Activated CD4-positive, alpha-beta T cell treated with anti-CD3 and anti-CD28 coated beads for 36 hours (primary cell): ENCODE measurements around the gene DNASE1. TPM values are rescaled to one million over a fixed set of nuclear protein-coding genes. Genes with fewer than 3 reads are reported as not detected.
A peak's percentile ranks its signal among the peaks of the same experiment; 100 is the strongest.

ENCODE experiments used
- ATAC-seq: fragments of 200-7000 bp; cut with Tn5 transposase; one replicate; pipeline ENCODE4 v1.10.0; 2021; ENCODE audit warnings: mild to moderate bottlenecking, moderate library complexity
- CTCF ChIA-PET: fragments of 350-600 bp; sonication (Branson Sonifier 250); formaldehyde crosslinking; loops from one replicate; lab custom pipeline; 2021; ENCODE audit warnings: antibody characterized with exemption; lab: Charles Lee
- POLR2A ChIA-PET: fragments of 350-600 bp; sonication (Branson Sonifier 250); formaldehyde crosslinking; loops from one replicate; lab custom pipeline; 2021; ENCODE audit warnings: antibody characterized with exemption, inconsistent platforms; lab: Charles Lee
- DNase-seq: peaks from one replicate; pipeline ENCODE4 v3.0.0-alpha.2; 2020
- H3K27ac Mint-ChIP-seq: one replicate; pipeline ENCODE4 v1.8.0; 2021; ENCODE audit warnings: mixed read lengths
- H3K27me3 Mint-ChIP-seq: one replicate; pipeline ENCODE4 v1.8.0; 2021; ENCODE audit warnings: mixed read lengths
- H3K36me3 Mint-ChIP-seq: one replicate; pipeline ENCODE4 v1.8.0; 2021; ENCODE audit warnings: low read depth, mixed read lengths
- H3K4me1 Mint-ChIP-seq: one replicate; pipeline ENCODE4 v1.8.0; 2021; ENCODE audit warnings: mixed read lengths
- H3K4me3 Mint-ChIP-seq: one replicate; pipeline ENCODE4 v1.8.0; 2021; ENCODE audit warnings: mild to moderate bottlenecking, moderate library complexity, mixed read lengths
- H3K9me3 Mint-ChIP-seq: one replicate; pipeline ENCODE4 v1.8.0; 2021; ENCODE audit warnings: low read depth, mixed read lengths
- intact Hi-C, 2 experiments: fragments of 100-400 bp; cut with DNase I in 1 of 2; cut with micrococcal nuclease in 1 of 2; formaldehyde crosslinking; loops; one replicate each; pipeline versions ENCODE4 v1.14.2 to v1.15.1; 2022 to 2024; cut with DNase I, micrococcal nuclease
- total RNA-seq, 2 experiments: library from RNA; stranded (reverse); gene quantifications; one replicate each; pipeline ENCODE4 v1.2.3, GENCODE V29; 2021

The DNASE1 gene
- total RNA-seq, 2 experiments from 2014 or later: 10.1 to 11.3 TPM

DNA sequence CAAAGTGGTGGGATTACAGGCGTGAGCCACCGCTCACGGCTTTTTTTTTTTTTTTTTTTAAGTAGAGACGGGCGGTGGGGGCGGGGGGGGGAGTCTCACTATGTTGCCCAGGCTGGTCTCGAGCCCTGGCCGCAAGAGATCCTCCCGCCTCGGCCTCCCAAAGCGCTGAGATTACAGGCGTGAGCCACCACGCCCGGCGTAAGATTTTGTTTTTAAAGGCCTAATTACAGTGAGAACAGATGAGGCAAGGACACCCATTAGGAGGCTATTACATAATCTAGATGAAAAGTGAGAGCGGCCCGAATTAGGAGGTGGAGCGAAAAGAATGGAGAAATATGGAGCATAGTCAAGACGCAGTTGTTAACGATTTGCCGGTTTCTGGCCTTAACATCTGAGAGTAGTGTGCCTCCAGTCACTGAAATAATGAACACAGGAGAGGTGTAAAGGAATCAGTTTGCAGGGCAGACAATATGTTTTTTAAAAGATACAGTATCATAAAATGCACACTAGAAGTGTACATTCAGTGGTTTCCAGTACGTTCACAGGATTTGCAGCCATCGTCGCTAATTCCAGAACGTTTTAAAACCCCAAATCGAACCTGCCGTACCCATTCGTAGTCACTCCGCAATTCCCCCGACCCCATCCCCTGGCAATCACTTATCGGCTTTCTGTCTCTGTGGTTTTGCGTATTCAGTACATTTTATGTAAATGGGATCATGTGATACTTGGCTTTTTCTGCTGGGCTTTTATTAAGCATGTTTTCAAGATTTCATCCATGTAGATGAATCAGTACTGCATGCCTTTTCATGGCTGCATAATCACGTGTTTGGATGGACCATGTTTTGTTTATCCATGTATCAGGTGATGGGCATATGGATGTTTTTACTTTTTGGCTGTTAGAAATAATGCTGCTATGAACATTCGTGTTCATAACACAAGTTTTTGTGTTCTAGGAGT, 41.7 kb upstream of the DNASE1 start:
- ChIA-PET CTCF (interaction anchor here (0.6 kb wide), 1 partner anchor 162 kb away, joined by 5 read pairs; no protein-coding TSS in a partner anchor), POLR2A (interaction anchor here (0.6 kb wide), 2 partner anchors 13 to 87 kb away, joined by 3 read pairs; no protein-coding TSS in a partner anchor)
- Mint-ChIP-seq H3K27ac (peak overlapping the region; percentile 47), H3K27me3 (no peaks in the 10 kb centered on the region), H3K9me3 (no peaks in the 10 kb centered on the region), H3K4me3 (peak overlapping the region; percentile 100), H3K36me3 (peaks cover 23% of the 10 kb centered on the region), H3K4me1 (peaks cover 39% of the 10 kb centered on the region)
- DNase-seq: no peak
- no peak for ATAC-seq
- intact Hi-C loops: loop anchor here (5.0 to 10.0 kb wide), 4 partner anchors 35 to 570 kb away; partner anchors contain the start of gene NLRC3 (in 1 of the 2)

GRCh38 chr16:3618769-3619141, 35.7 kb upstream of the DNASE1 start:
- Mint-ChIP-seq H3K27me3 (no peaks in the 10 kb centered on the region), H3K9me3 (no peaks in the 10 kb centered on the region), H3K4me3 (no peak overlapping the region), H3K36me3 (peaks cover 14% of the 10 kb centered on the region), H3K27ac (peak overlapping the region; percentile 10), H3K4me1 (peaks cover 39% of the 10 kb centered on the region)
- CTCF ChIA-PET: interaction anchor here (1.1 kb wide), 1 partner anchor 11 kb away, joined by 3 read pairs; no protein-coding TSS in a partner anchor
- ATAC-seq (no peak), DNase-seq (no peak)
- POLR2A ChIA-PET: no interaction called here
- intact Hi-C loops: loop anchor here in 1 of 2 experiments (10.0 kb wide), 1 partner anchor 514 kb away; no protein-coding TSS in a partner anchor

DNA sequence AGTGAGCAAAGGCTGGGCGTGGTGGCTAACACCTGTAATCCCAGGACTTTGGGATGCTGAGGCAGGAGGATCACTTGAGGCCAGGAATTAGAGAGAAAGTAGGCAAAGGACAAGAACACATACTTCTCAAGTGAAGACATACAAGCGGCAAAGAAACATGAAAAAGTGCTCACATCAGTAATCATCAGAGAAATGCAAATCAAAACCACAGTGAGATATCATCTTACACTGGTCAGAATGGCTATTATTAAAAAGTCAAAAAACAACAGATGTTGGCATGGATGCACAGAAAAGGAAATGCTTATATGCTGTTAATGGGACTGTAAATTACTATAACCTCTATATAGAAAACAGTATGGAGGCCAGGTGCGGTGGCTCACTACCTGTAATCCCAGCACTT, 30.8 kb upstream of the DNASE1 start:
- Mint-ChIP-seq H3K4me3 (no peak overlapping the region), H3K36me3 (no peaks in the 10 kb centered on the region), H3K9me3 (no peaks in the 10 kb centered on the region), H3K27me3 (no peaks in the 10 kb centered on the region), H3K4me1 (peaks cover 31% of the 10 kb centered on the region), H3K27ac (no peak overlapping the region)
- intact Hi-C loops: no loop called here
- CTCF ChIA-PET: no interaction called here
- POLR2A ChIA-PET: no interaction called here
- ATAC-seq (no peak), DNase-seq (no peak)

DNA sequence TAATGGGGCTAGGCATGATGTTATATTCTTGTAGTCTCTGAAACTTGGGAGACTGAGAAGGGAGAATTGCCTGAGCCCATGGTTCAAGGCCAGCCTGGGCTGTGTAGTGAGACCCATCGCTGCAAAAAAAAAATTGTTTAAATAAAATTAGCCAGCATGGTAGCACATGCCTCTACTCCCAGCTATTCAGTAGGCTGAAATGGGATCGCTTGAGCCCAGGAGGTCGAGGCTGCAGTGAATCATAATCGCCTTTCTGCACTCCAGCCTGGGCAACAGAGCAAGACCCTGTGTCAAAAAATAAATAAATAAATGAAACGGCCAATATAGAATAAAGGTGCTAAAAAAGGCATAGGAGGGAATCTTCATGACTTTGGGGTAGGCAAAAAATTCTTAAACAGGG, 29.2 kb upstream of the DNASE1 start:
- no peak for DNase-seq
- H3K27ac Mint-ChIP-seq: no peak overlapping the region
- ChIA-PET CTCF (no interaction called here), POLR2A (no interaction called here)
- no peak overlapping the region for H3K4me3 Mint-ChIP-seq
- H3K9me3 Mint-ChIP-seq: no peaks in the 10 kb centered on the region
- no peaks in the 10 kb centered on the region for H3K27me3 Mint-ChIP-seq
- no peaks in the 10 kb centered on the region for H3K36me3 Mint-ChIP-seq
- peaks cover 30% of the 10 kb centered on the region for H3K4me1 Mint-ChIP-seq
- intact Hi-C loops: no loop called here
- no peak for ATAC-seq

DNA sequence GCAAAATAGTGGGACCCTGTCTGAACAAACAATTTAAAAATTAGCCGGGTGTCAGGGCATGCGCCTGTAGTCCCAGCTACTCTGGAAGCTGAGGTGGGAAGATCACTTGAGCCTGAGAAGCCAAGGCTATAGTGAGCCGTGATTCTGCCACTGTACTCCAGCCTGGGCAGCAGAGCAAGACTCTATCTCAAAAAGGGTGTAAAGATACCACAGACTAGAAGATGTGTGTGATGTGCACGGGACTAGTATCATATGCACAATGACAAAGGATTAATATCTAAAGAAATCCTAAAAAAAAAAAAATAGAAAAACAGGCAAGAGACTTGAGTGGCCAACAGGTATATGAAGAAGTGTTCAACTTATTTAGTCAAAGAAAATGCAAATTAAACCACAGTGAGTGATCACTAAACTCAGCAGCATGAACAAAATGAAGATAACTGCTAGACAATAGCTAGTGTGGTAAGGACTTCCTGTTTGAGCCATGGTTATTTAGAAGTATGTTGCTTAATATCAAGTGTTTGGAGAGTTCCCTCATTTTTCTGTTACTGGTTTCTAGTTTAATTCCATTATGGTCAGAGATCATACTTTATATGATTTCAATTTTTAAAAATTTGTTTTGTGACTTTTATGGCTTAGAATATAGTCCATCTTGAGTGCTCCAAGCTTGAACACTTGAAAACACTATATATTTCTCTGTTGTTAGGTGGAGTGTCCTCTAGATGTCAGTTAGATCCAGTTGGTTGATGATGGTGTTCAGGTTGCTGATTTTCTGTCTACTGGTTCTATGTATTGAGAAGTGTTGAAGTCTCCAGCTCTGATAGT, 28.4 kb upstream of the DNASE1 start:
- Mint-ChIP-seq H3K4me1 (peaks cover 30% of the 10 kb centered on the region), H3K27me3 (no peaks in the 10 kb centered on the region), H3K36me3 (no peaks in the 10 kb centered on the region), H3K4me3 (peak overlapping the region; percentile 36), H3K9me3 (no peaks in the 10 kb centered on the region), H3K27ac (peak overlapping the region; percentile 81)
- intact Hi-C loops: no loop called here
- ChIA-PET POLR2A (interaction anchor here (0.6 kb wide), 1 partner anchor 14 kb away, joined by 3 read pairs; no protein-coding TSS in a partner anchor), CTCF (no interaction called here)
- peak; percentile 92 for ATAC-seq
- no peak for DNase-seq

DNA sequence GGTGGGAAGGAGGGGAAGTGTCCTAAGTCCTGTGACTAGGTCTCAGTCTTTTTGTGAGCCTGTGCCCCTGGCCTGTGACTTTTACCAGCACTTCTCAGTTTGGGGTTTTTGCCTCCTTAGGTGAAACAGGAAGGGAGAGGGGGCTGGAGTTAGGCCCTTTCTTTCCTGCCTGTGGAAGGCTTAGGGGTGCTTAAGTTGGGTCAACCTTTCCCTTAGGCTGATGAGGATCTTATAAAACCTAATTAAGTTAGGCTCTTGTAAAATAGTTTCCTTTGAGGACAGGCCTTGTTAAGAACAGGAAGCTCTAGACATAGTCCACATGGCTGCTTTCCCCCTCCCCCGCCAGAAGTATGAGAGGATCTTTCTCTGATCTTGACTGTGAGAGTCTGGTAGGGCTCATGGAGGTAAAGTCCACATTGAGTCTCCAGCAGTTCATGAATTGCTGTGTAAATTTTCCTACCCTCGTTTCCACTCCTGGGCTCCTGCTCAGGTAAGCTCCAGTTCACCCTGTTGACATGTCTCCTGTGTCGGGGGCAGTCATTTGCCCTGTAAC, 17.0 kb upstream of the DNASE1 start:
- DNase-seq (peak; percentile 58), ATAC-seq (peak; percentile 89)
- Mint-ChIP-seq H3K4me1 (peaks cover 27% of the 10 kb centered on the region), H3K4me3 (no peak overlapping the region), H3K9me3 (no peaks in the 10 kb centered on the region), H3K36me3 (peaks cover 6% of the 10 kb centered on the region), H3K27me3 (no peaks in the 10 kb centered on the region), H3K27ac (peak overlapping the region; percentile 83)
- intact Hi-C loops: no loop called here
- POLR2A ChIA-PET: no interaction called here
- CTCF ChIA-PET: interaction anchor here (0.6 to 1.1 kb wide), 3 partner anchors 10 to 109 kb away, joined by 3 read pairs; no protein-coding TSS in a partner anchor

GRCh38 chr16:3638916-3639644, 15.4 kb upstream of the DNASE1 start:
- Mint-ChIP-seq H3K4me3 (no peak overlapping the region), H3K36me3 (peaks cover 6% of the 10 kb centered on the region), H3K4me1 (peaks cover 27% of the 10 kb centered on the region), H3K9me3 (no peaks in the 10 kb centered on the region), H3K27ac (peak overlapping the region; percentile 53), H3K27me3 (no peaks in the 10 kb centered on the region)
- ATAC-seq (no peak), DNase-seq (no peak)
- CTCF ChIA-PET: interaction anchor here (1.7 to 2.1 kb wide), 2 partner anchors 10 to 15 kb away, joined by 4 to 6 read pairs; partner anchors contain the start of gene DNASE1
- POLR2A ChIA-PET: no interaction called here
- intact Hi-C loops: no loop called here

- H3K27me3 Mint-ChIP-seq: no peaks in the 10 kb centered on the region
- DNase-seq: no peak
- H3K4me1 Mint-ChIP-seq: peaks cover 27% of the 10 kb centered on the region
- H3K27ac Mint-ChIP-seq: no peak overlapping the region
- intact Hi-C loops: no loop called here
- no peak for ATAC-seq
- no peaks in the 10 kb centered on the region for H3K9me3 Mint-ChIP-seq
- no peak overlapping the region for H3K4me3 Mint-ChIP-seq
- ChIA-PET CTCF (interaction anchor here (0.6 to 2.1 kb wide), 3 partner anchors 9 to 20 kb away, joined by 3 to 6 read pairs (median 4); partner anchors contain the start of gene DNASE1), POLR2A (no interaction called here)
- peaks cover 6% of the 10 kb centered on the region for H3K36me3 Mint-ChIP-seq
Measured at GRCh38 chr16:3640207-3640606, 14.3 kb upstream of the DNASE1 start.

DNA sequence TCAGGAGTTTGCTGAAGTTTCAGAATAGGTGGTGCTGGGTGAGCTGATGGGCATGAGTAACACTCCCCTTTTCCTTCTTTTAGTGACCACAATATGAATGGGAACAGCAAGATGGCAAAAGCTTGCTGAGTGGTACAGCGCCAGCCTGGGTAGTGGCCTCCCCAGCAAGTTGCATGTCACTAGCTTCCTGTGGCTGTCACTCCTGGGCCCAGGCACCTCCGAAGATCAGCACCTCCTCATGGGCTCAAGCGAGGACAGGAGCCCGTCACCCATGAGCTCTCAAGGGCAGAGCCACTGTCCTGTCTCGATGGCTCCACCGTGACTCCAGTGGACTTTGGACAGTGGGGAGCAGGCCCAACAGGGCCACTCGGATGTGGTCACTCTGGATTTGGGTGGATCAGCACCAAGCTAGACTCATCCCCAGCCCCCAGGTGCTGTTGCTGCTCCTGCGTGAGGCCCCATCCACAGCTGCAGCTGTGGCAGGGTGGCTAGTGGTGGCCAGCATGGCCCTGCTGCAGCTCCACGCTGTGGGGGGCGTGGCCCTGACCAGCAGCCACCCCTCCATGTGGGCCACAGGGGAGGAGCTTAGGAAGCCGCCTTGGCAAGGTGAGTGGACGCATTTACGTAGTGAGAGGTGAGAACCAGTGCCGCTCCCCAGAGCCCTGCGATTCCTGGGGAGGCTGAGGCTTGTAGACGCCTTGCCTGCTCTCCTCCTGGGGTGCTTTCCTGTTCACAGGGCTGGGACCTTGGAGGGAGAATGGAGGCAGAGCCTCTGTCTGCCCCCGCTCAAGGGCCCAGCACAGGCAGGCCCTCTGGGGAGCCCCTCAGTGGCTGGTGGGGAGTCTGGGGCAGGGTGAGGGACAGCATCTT, 13.6 kb upstream of the DNASE1 start:
- peaks cover 6% of the 10 kb centered on the region for H3K36me3 Mint-ChIP-seq
- intact Hi-C loops: no loop called here
- DNase-seq (no peak), ATAC-seq (no peak)
- H3K27ac Mint-ChIP-seq: no peak overlapping the region
- ChIA-PET CTCF (interaction anchor here (0.6 to 2.1 kb wide), 4 partner anchors 9 to 106 kb away, joined by 3 to 6 read pairs (median 4); partner anchors contain the start of gene DNASE1), POLR2A (interaction anchor here (0.6 kb wide), 1 partner anchor 137 kb away, joined by 5 read pairs; no protein-coding TSS in a partner anchor)
- no peaks in the 10 kb centered on the region for H3K9me3 Mint-ChIP-seq
- H3K4me1 Mint-ChIP-seq: peaks cover 25% of the 10 kb centered on the region
- H3K27me3 Mint-ChIP-seq: no peaks in the 10 kb centered on the region
- no peak overlapping the region for H3K4me3 Mint-ChIP-seq
